HCT116 (cell line): ENCODE results near the gene VIPR2.

Source experiments
- CEBPB ChIP-seq: IDR thresholded peaks from 2 replicates; pipeline ENCODE4 v1.6.1; 2012; ENCODE audit warnings: low read depth
- CTCF ChIP-seq, 3 experiments: fragments of 200-600 bp in 1 of 3; sonication (generic) in 1 of 3; IDR thresholded peaks in 2 of 3; conservative IDR thresholded peaks in 1 of 3; 2 replicates each; pipeline ENCODE4 v1.5.1; 2012 to 2017; ENCODE audit warnings: low read depth in 2 of 3, low read length in 2 of 3, antibody characterized with exemption in 1 of 3, borderline replicate concordance in 1 of 3, control low read depth in 1 of 3, mild to moderate bottlenecking in 1 of 3, mixed read lengths in 1 of 3, mixed run types in 1 of 3, moderate library complexity in 1 of 3; ENCODE audit not compliant: insufficient read depth in 1 of 3
- EGR1 ChIP-seq: IDR thresholded peaks from 2 replicates; pipeline ENCODE4 v1.6.1; 2012; ENCODE audit warnings: low read depth
- EZH2 ChIP-seq: fragments of 200-600 bp; sonication (generic); IDR thresholded peaks from 2 replicates; pipeline ENCODE4 v1.6.1; 2017; ENCODE audit warnings: antibody characterized with exemption, mixed run types
- EZH2phosphoT487 ChIP-seq: fragments of 200-600 bp; IDR thresholded peaks from 2 replicates; pipeline ENCODE4 v1.6.1; 2018; ENCODE audit warnings: antibody characterized with exemption, borderline replicate concordance
- JUND ChIP-seq: IDR thresholded peaks from 2 replicates; pipeline ENCODE4 v1.6.1; 2012
- POLR2A ChIP-seq: IDR thresholded peaks from 2 replicates; pipeline ENCODE4 v1.7.0; 2011; ENCODE audit warnings: borderline replicate concordance; ENCODE audit not compliant: insufficient read depth, insufficient read length; ENCODE audit errors: extremely low read depth
- POLR2AphosphoS5 ChIP-seq: IDR thresholded peaks from 2 replicates; pipeline ENCODE4 v1.6.1; 2011; ENCODE audit warnings: mild to moderate bottlenecking, low read depth, low read length, moderate library complexity
- RAD21 ChIP-seq: IDR thresholded peaks from 2 replicates; pipeline ENCODE4 v1.6.1; 2012; ENCODE audit warnings: low read depth, mild to moderate bottlenecking
- REST ChIP-seq: IDR thresholded peaks from 2 replicates; pipeline ENCODE4 v1.6.1; 2012; ENCODE audit warnings: low read depth
- SIN3A ChIP-seq: IDR thresholded peaks from 2 replicates; pipeline ENCODE4 v1.6.1; 2012; ENCODE audit warnings: low read depth
- SRF ChIP-seq: IDR thresholded peaks from 2 replicates; pipeline ENCODE4 v1.6.1; 2012; ENCODE audit warnings: low read depth
- YY1 ChIP-seq: IDR thresholded peaks from 2 replicates; pipeline ENCODE4 v1.6.1; 2011; ENCODE audit warnings: low read length, low read depth, moderate library complexity, mild to moderate bottlenecking; ENCODE audit not compliant: insufficient replicate concordance; ENCODE audit errors: extremely low read depth
- ZNF274 ChIP-seq: fragments of 200-500 bp; sonication (Bioruptor generic); IDR thresholded peaks from 2 replicates; pipeline ENCODE4 v1.6.1; 2014; ENCODE audit warnings: mild to moderate bottlenecking, low read depth, low read length, inconsistent platforms

- no peak for TF ChIP-seq EZH2
- TF ChIP-seq POLR2A, result no peak
- no peak for TF ChIP-seq EGR1
- no peak for TF ChIP-seq JUND
- no peak for TF ChIP-seq CTCF (IDR thresholded peaks at IDR 0.05 in 2 of 3, conservative IDR thresholded peaks at IDR 0.05 in 1 of 3; ENCODE audit: borderline replicate concordance in 1 of 3, insufficient read depth in 1 of 3, low read depth in 2 of 3, low read length in 2 of 3)
- no peak for TF ChIP-seq SIN3A
- TF ChIP-seq CEBPB, result no peak
- TF ChIP-seq POLR2AphosphoS5, result no peak
- TF ChIP-seq RAD21, result no peak
- no peak for TF ChIP-seq REST
- TF ChIP-seq ZNF274, result no peak
- TF ChIP-seq SRF, result no peak
- no peak for TF ChIP-seq YY1
- no peak for TF ChIP-seq EZH2phosphoT487
These were observed 151.1 kb downstream of the VIPR2 start for GRCh38 chr7:158993591-158993990.
